Measurements from ENCODE around the gene POU2F3.

The POU2F3 gene

GRCh38 chr11:120285256-120285655 lies 45.3 kb downstream of the POU2F3 start:
- DNase-seq (ENCODE audit: low spot score) = no peak

- no peak for DNase-seq (ENCODE audit: low spot score)
Measured at GRCh38 chr11:120288021-120288420, 48.1 kb downstream of the POU2F3 start.

GRCh38 chr11:120289426-120289825 lies 49.5 kb downstream of the POU2F3 start:
- DNase-seq (ENCODE audit: low spot score) = no peak

GRCh38 chr11:120290956-120291355 lies 51.0 kb downstream of the POU2F3 start:
- DNase-seq (ENCODE audit: low spot score) = no peak

- no peak for DNase-seq (ENCODE audit: low spot score)
Measured at GRCh38 chr11:120293038-120293800, 53.3 kb downstream of the POU2F3 start.

GRCh38 chr11:120294096-120294495 lies 54.2 kb downstream of the POU2F3 start:
- DNase-seq (ENCODE audit: low spot score) = no peak

- DNase-seq (ENCODE audit: low spot score) = no peak
Measured at GRCh38 chr11:120295099-120295498, 55.2 kb downstream of the POU2F3 start.

- no peak for DNase-seq (ENCODE audit: low spot score)
Measured at GRCh38 chr11:120296554-120296953, 56.6 kb downstream of the POU2F3 start.

- DNase-seq (ENCODE audit: low spot score) = no peak
Measured at GRCh38 chr11:120298461-120298860, 58.5 kb downstream of the POU2F3 start.

- DNase-seq (ENCODE audit: low spot score) = no peak
Measured at GRCh38 chr11:120302001-120302805, 62.3 kb downstream of the POU2F3 start.

- DNase-seq (ENCODE audit: low spot score) = peak; percentile 73
Measured at GRCh38 chr11:120303004-120303637, 63.2 kb downstream of the POU2F3 start.

- no peak for DNase-seq (ENCODE audit: low spot score)
Measured at GRCh38 chr11:120304526-120304925, 64.6 kb downstream of the POU2F3 start.

GRCh38 chr11:120305286-120305685 lies 65.3 kb downstream of the POU2F3 start:
- no peak for DNase-seq (ENCODE audit: low spot score)

GRCh38 chr11:120306519-120307242 lies 66.7 kb downstream of the POU2F3 start:
- DNase-seq (ENCODE audit: low spot score) = no peak

- DNase-seq (ENCODE audit: low spot score) = no peak
Measured at GRCh38 chr11:120307476-120307875, 67.5 kb downstream of the POU2F3 start.

- DNase-seq (ENCODE audit: low spot score) = no peak
Measured at GRCh38 chr11:120308081-120308480, 68.1 kb downstream of the POU2F3 start.

- no peak for DNase-seq (ENCODE audit: low spot score)
Measured at GRCh38 chr11:120310870-120311269, 70.9 kb downstream of the POU2F3 start.

GRCh38 chr11:120314861-120315260 lies 74.9 kb downstream of the POU2F3 start:
- DNase-seq (ENCODE audit: low spot score) = no peak

- no peak for DNase-seq (ENCODE audit: low spot score)
Measured at GRCh38 chr11:120316880-120317688, 77.1 kb downstream of the POU2F3 start.

- no peak for DNase-seq (ENCODE audit: low spot score)
Measured at GRCh38 chr11:120317689-120318480, 77.9 kb downstream of the POU2F3 start.

Measured in germinal center (tissue), 1 donor.